DND-41 (cell line): ENCODE results near the gene JMJD1C.

Source experiments
- ATAC-seq: fragments of 200-7000 bp; cut with Tn5 transposase; 3 replicates; pipeline ENCODE4 v1.9.1; 2021; ENCODE audit warnings: low read depth; ENCODE audit not compliant: insufficient read depth
- DNase-seq: peaks from one replicate; pipeline ENCODE4 v3.0.0-alpha.2; 2020
- H2AFZ ChIP-seq: 2 replicates; pipeline ENCODE4 v1.6.0; 2012; ENCODE audit warnings: low read depth, low read length
- H3K27ac ChIP-seq: 2 replicates; pipeline ENCODE4 v1.5.1; 2012; ENCODE audit warnings: low read length, inconsistent platforms
- H3K27me3 ChIP-seq: fragments of 200-600 bp; sonication (generic); 2 replicates; pipeline ENCODE4 v1.6.0; 2012; ENCODE audit warnings: low read length, mild to moderate bottlenecking, inconsistent platforms; ENCODE audit not compliant: insufficient read depth, poor library complexity
- H3K36me3 ChIP-seq: 2 replicates; pipeline ENCODE4 v1.5.1; 2012; ENCODE audit warnings: low read length, inconsistent platforms; ENCODE audit not compliant: insufficient read depth
- H3K4me1 ChIP-seq: 2 replicates; pipeline ENCODE4 v1.5.1; 2012; ENCODE audit warnings: mild to moderate bottlenecking, low read length; ENCODE audit not compliant: insufficient read depth
- H3K4me2 ChIP-seq: 2 replicates; pipeline ENCODE4 v1.6.0; 2012; ENCODE audit warnings: mild to moderate bottlenecking, moderate library complexity, low read length, inconsistent platforms; ENCODE audit not compliant: insufficient read depth
- H3K4me3 ChIP-seq, 2 experiments: fragments of 200-600 bp in 1 of 2; shearing (Covaris generic) in 1 of 2; 2 replicates each; pipeline ENCODE4 v1.5.1; 2012 to 2016; ENCODE audit warnings: inconsistent platforms in 2 of 2, low read length in 2 of 2, mild to moderate bottlenecking in 2 of 2, low read depth in 1 of 2, moderate library complexity in 1 of 2
- H3K79me2 ChIP-seq: 2 replicates; pipeline ENCODE4 v1.6.0; 2012; ENCODE audit warnings: low read length, inconsistent platforms; ENCODE audit not compliant: insufficient read depth
- H3K9ac ChIP-seq: 2 replicates; pipeline ENCODE4 v1.6.0; 2012; ENCODE audit warnings: low read depth, mild to moderate bottlenecking, inconsistent platforms, low read length, moderate library complexity
- H3K9me3 ChIP-seq: 2 replicates; pipeline ENCODE4 v1.5.1; 2012; ENCODE audit warnings: low read length, moderate library complexity, mild to moderate bottlenecking, inconsistent platforms; ENCODE audit not compliant: insufficient read depth, severe bottlenecking
- H4K20me1 ChIP-seq: 2 replicates; pipeline ENCODE4 v1.6.0; 2012; ENCODE audit warnings: low read length; ENCODE audit not compliant: insufficient read depth
- CTCF ChIP-seq: IDR thresholded peaks from 2 replicates; pipeline ENCODE4 v1.5.1; 2012; ENCODE audit warnings: borderline replicate concordance, low read length, moderate library complexity, mild to moderate bottlenecking; ENCODE audit not compliant: poor library complexity, severe bottlenecking; ENCODE audit errors: extremely low read depth
- EZH2 ChIP-seq: IDR thresholded peaks from 3 replicates; pipeline ENCODE4 v1.6.1; 2012; ENCODE audit warnings: borderline replicate concordance, low read depth, mild to moderate bottlenecking, moderate library complexity, low read length, inconsistent platforms; ENCODE audit not compliant: severe bottlenecking

JMJD1C gene

GRCh38 chr10:63491588-63492316 lies 26.0 kb upstream of the JMJD1C start:
- Histone ChIP-seq H4K20me1 (peaks cover 42% of the 10 kb centered on the region; the same call in 1 of the 2 replicates), H3K27me3 (no peaks in the 10 kb centered on the region), H3K9me3 (no peaks in the 10 kb centered on the region), H3K4me3 (no peak overlapping the region), H3K4me2 (no peak overlapping the region), H3K4me1 (no peaks in the 10 kb centered on the region), H3K36me3 (0 out of 2 replicates have a peak, but pooled peaks cover 5% of the 10 kb centered on the region), H3K9ac (no peak overlapping the region), H2AFZ (no peak overlapping the region), H3K79me2 (peaks cover 95% of the 10 kb centered on the region), H3K27ac (no peak overlapping the region)
- DNase-seq (no peak), ATAC-seq (no peak)
- TF ChIP-seq EZH2 (no peak), CTCF (no peak)

- no peak for ATAC-seq
- TF ChIP-seq CTCF (no peak), EZH2 (no peak)
These were observed 24.1 kb upstream of the JMJD1C start for GRCh38 chr10:63489838-63490237.

GRCh38 chr10:63487990-63488389 lies 22.2 kb upstream of the JMJD1C start:
- Histone ChIP-seq H3K79me2 (peaks cover 96% of the 10 kb centered on the region), H3K4me3 (no peak overlapping the region)

More at GRCh38 chr10:63489838-63490237, 24.1 kb upstream of the JMJD1C start:
- H3K79me2 ChIP-seq, result peaks cover 94% of the 10 kb centered on the region
- peaks cover 49% of the 10 kb centered on the region; the same call in 1 of the 2 replicates for H4K20me1 ChIP-seq
- H3K9me3 ChIP-seq, result no peaks in the 10 kb centered on the region
- H3K4me1 ChIP-seq, result no peaks in the 10 kb centered on the region
- H3K4me2 ChIP-seq, result no peak overlapping the region
- no peak overlapping the region for H2AFZ ChIP-seq
- no peak overlapping the region for H3K9ac ChIP-seq
- H3K27ac ChIP-seq, result no peak overlapping the region
- no peak overlapping the region for H3K4me3 ChIP-seq
- H3K27me3 ChIP-seq, result no peaks in the 10 kb centered on the region
- DNase-seq, result no peak
- no peaks in the 10 kb centered on the region for H3K36me3 ChIP-seq

More at GRCh38 chr10:63487990-63488389, 22.2 kb upstream of the JMJD1C start:
- H3K4me2 ChIP-seq, result no peak overlapping the region
- no peak for TF ChIP-seq EZH2
- TF ChIP-seq CTCF, result no peak
- ATAC-seq (no peak), DNase-seq (no peak)
- peaks cover 56% of the 10 kb centered on the region; the same call in 1 of the 2 replicates for H4K20me1 ChIP-seq
- H3K9ac ChIP-seq, result no peak overlapping the region
- no peak overlapping the region for H2AFZ ChIP-seq
- H3K27ac ChIP-seq, result no peak overlapping the region
- H3K9me3 ChIP-seq, result no peaks in the 10 kb centered on the region
- H3K4me1 ChIP-seq, result no peaks in the 10 kb centered on the region
- H3K27me3 ChIP-seq, result no peaks in the 10 kb centered on the region
- H3K36me3 ChIP-seq, result no peaks in the 10 kb centered on the region
